Hematopoietic multipotent progenitor cell treated with erythropoietin and hydrocortisone succinate and interleukin-3 and kit ligand, for 6 days (in vitro differentiated cells): ENCODE results near the gene TTC4.

Source experiments
- DNase-seq: peaks from one replicate; pipeline ENCODE4 v3.0.0-alpha.2; 2015

Gene TTC4

GRCh38 chr1:54787604-54788003, 71.9 kb downstream of the TTC4 start:
- DNase-seq, result no peak

- DNase-seq, result no peak
Measured at GRCh38 chr1:54788459-54788858, 72.8 kb downstream of the TTC4 start.

- DNase-seq, result peak; percentile 80
Measured at GRCh38 chr1:54791880-54792522, 76.3 kb downstream of the TTC4 start.
